Hematopoietic multipotent progenitor cell treated with erythropoietin and hydrocortisone succinate and interleukin-3 and kit ligand, for 4 days (in vitro differentiated cells): Measurements from ENCODE around the gene PPP4C.

ENCODE experiments used
- DNase-seq: peaks from one replicate; pipeline ENCODE4 v3.0.0-alpha.2; 2015

Gene PPP4C

DNA sequence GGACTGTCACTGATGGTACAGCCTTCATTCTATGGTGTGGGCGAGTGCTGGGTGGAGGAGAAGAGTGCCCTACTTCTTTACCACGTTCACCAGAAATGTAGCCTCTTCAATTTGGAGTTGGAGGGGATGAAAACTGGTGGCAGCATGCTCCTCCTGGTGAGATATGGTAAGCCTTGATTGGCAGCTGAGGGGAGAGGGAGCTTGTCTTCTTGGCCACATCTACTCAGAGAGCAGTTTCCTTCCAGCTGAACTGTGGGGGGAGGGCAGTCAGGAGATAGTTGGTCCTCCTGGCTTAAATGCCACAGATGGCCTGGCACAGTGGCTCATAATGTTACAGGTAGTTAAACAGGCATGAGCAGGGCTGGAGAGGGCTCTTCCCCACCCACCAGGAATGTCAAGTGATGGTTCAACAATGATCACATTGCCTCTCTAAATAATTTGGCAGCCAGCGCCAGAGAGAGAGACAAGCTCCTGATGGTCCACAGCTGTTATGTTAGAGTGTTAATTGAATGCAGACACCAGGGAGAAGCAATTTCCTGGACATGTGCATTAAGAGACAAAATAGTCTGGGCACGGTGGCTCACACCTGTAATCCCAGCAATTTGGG is 56.2 kb downstream of the PPP4C start:
- no peak for DNase-seq

GRCh38 chr16:30132591-30132990 is 56.8 kb downstream of the PPP4C start:
- DNase-seq, result no peak
